Measurements from ENCODE around the gene KCNN4.

The KCNN4 gene

DNA sequence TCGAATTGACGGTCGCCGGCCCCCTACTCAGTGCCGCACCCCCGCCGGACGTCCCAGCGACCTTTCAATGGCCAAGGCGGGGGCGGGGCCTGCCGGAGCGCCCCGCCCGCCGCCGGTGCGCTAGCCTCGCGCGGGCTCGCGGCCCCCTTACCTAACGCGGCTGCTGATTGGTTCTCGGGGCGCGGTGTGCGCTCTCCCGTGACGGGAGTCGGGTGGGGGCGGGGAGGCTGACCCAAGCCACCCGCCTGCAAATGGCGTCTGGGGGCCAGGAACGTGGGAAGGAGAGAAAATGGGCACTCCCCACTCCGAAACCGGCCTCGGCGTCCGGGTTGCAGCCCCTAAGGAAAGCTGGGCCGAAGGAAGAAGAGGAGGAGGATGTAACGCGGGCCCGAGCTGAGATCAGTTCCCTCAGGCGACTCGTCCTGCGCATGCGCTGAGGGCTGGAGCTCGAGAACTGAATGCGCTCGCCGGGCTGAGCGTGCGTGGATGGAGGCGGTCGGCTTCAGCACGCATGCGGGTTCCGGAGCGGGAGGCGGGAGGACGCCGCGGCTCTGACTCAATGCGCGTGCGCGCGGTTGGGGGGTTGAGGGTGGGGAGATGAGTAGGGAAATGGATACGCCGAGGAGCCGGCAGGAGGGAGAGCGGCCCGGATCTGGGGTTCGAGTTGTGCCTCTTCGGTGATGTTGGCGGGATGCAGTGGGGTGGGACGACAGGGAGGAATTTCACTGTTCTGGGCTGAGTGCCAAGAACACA lies 26.1 kb downstream of the KCNN4 start, which contains the start of gene SMG9 (continued):
- TF ChIP-seq, protein P1, sequence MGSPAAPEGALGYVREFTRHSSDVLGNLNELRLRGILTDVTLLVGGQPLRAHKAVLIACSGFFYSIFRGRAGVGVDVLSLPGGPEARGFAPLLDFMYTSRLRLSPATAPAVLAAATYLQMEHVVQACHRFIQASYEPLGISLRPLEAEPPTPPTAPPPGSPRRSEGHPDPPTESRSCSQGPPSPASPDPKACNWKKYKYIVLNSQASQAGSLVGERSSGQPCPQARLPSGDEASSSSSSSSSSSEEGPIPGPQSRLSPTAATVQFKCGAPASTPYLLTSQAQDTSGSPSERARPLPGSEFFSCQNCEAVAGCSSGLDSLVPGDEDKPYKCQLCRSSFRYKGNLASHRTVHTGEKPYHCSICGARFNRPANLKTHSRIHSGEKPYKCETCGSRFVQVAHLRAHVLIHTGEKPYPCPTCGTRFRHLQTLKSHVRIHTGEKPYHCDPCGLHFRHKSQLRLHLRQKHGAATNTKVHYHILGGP (tag by site-specific recombination; IDR thresholded peaks at IDR 0.05): no peak
- TF ChIP-seq ZFP3 (tag by site-specific recombination; IDR thresholded peaks at IDR 0.05; ENCODE audit: low read depth): no peak
- TF ChIP-seq ZNF2 (tag by site-specific recombination; IDR thresholded peaks at IDR 0.05): 0 out of 2 replicates have a peak, but pooled peaks have one; percentile 72
- peak; percentile 96 for TF ChIP-seq SP7 (tag by site-specific recombination; IDR thresholded peaks at IDR 0.05)
- TF ChIP-seq, protein P2, sequence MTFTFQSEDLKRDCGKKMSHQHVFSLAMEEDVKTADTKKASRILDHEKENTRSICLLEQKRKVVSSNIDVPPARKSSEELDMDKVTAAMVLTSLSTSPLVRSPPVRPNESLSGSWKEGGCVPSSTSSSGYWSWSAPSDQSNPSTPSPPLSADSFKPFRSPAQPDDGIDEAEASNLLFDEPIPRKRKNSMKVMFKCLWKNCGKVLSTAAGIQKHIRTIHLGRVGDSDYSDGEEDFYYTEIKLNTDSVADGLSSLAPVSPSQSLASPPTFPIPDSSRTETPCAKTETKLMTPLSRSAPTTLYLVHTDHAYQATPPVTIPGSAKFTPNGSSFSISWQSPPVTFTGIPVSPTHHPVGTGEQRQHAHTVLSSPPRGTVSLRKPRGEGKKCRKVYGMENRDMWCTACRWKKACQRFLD (tag by site-specific recombination; IDR thresholded peaks at IDR 0.05): no peak
- TF ChIP-seq ZNF248 (tag by site-specific recombination; IDR thresholded peaks at IDR 0.05): no peak
- TF ChIP-seq MZF1 (tag by site-specific recombination; IDR thresholded peaks at IDR 0.05; ENCODE audit: borderline replicate concordance): peak; percentile 57
- TF ChIP-seq SETDB1 (IDR thresholded peaks at IDR 0.05; ENCODE audit: insufficient read length, low read length): no peak
- TF ChIP-seq ZNF391 (tag by site-specific recombination; IDR thresholded peaks at IDR 0.05; ENCODE audit: borderline replicate concordance, low read depth): peak; percentile 88; the same call in 1 of the 2 replicates
- no peak for TF ChIP-seq ZNF621 (tag by site-specific recombination; IDR thresholded peaks at IDR 0.05)
- no peak for TF ChIP-seq ZNF214 (tag by site-specific recombination; IDR thresholded peaks at IDR 0.05; ENCODE audit: borderline replicate concordance)
- no peak for TF ChIP-seq ZNF670 (tag by site-specific recombination; IDR thresholded peaks at IDR 0.05; ENCODE audit: low read depth)
- TF ChIP-seq ZNF658 (tag by site-specific recombination; IDR thresholded peaks at IDR 0.05): no peak
- TF ChIP-seq ZNF843 (tag by site-specific recombination; IDR thresholded peaks at IDR 0.05): peak; percentile 83
- TF ChIP-seq ZNF677 (tag by site-specific recombination; IDR thresholded peaks at IDR 0.05): peak; percentile 34; the same call in 1 of the 2 replicates
- peak; percentile 88 for TF ChIP-seq KLF9 (tag by site-specific recombination; IDR thresholded peaks at IDR 0.05; ENCODE audit: low read depth)
- peak; percentile 77 for TF ChIP-seq GLIS1 (tag by site-specific recombination; IDR thresholded peaks at IDR 0.05)
- TF ChIP-seq WT1 (tag by site-specific recombination; IDR thresholded peaks at IDR 0.05): peak; percentile 69
- peak; percentile 95 for TF ChIP-seq ZBTB1 (tag by site-specific recombination; IDR thresholded peaks at IDR 0.05)
- no peak for TF ChIP-seq ZNF701 (tag by site-specific recombination; IDR thresholded peaks at IDR 0.05)
- no peak for TF ChIP-seq ZNF211 (tag by site-specific recombination; IDR thresholded peaks at IDR 0.05; ENCODE audit: low read depth)
- TF ChIP-seq ZBTB20 (tag by site-specific recombination; IDR thresholded peaks at IDR 0.05): peak; percentile 92; the same call in 1 of the 2 replicates
- TF ChIP-seq ZNF24 (tag by site-specific recombination; IDR thresholded peaks at IDR 0.05): peak; percentile 93; the same call in 1 of the 2 replicates
- TF ChIP-seq ZNF544 (tag by site-specific recombination; IDR thresholded peaks at IDR 0.05): no peak
- TF ChIP-seq, protein P3, sequence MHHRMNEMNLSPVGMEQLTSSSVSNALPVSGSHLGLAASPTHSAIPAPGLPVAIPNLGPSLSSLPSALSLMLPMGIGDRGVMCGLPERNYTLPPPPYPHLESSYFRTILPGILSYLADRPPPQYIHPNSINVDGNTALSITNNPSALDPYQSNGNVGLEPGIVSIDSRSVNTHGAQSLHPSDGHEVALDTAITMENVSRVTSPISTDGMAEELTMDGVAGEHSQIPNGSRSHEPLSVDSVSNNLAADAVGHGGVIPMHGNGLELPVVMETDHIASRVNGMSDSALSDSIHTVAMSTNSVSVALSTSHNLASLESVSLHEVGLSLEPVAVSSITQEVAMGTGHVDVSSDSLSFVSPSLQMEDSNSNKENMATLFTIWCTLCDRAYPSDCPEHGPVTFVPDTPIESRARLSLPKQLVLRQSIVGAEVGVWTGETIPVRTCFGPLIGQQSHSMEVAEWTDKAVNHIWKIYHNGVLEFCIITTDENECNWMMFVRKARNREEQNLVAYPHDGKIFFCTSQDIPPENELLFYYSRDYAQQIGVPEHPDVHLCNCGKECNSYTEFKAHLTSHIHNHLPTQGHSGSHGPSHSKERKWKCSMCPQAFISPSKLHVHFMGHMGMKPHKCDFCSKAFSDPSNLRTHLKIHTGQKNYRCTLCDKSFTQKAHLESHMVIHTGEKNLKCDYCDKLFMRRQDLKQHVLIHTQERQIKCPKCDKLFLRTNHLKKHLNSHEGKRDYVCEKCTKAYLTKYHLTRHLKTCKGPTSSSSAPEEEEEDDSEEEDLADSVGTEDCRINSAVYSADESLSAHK (tag by site-specific recombination; IDR thresholded peaks at IDR 0.05): peak; percentile 69
- TF ChIP-seq ZNF433 (tag by site-specific recombination; IDR thresholded peaks at IDR 0.05; ENCODE audit: low read depth): no peak
- TF ChIP-seq ZNF514 (tag by site-specific recombination; IDR thresholded peaks at IDR 0.05): no peak
- TF ChIP-seq GLI2 (tag by site-specific recombination; IDR thresholded peaks at IDR 0.05; ENCODE audit: borderline replicate concordance, low read depth): no peak
- TF ChIP-seq EGR2 (tag by site-specific recombination; IDR thresholded peaks at IDR 0.05; ENCODE audit: low read depth): peak; percentile 89
- TF ChIP-seq, protein P4, sequence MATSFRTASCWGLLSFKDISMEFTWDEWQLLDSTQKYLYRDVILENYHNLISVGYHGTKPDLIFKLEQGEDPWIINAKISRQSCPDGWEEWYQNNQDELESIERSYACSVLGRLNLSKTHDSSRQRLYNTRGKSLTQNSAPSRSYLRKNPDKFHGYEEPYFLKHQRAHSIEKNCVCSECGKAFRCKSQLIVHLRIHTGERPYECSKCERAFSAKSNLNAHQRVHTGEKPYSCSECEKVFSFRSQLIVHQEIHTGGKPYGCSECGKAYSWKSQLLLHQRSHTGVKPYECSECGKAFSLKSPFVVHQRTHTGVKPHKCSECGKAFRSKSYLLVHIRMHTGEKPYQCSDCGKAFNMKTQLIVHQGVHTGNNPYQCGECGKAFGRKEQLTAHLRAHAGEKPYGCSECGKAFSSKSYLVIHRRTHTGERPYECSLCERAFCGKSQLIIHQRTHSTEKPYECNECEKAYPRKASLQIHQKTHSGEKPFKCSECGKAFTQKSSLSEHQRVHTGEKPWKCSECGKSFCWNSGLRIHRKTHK (tag by site-specific recombination; IDR thresholded peaks at IDR 0.05): no peak
- TF ChIP-seq ZNF169 (tag by site-specific recombination; IDR thresholded peaks at IDR 0.05): no peak
- TF ChIP-seq, protein P5, sequence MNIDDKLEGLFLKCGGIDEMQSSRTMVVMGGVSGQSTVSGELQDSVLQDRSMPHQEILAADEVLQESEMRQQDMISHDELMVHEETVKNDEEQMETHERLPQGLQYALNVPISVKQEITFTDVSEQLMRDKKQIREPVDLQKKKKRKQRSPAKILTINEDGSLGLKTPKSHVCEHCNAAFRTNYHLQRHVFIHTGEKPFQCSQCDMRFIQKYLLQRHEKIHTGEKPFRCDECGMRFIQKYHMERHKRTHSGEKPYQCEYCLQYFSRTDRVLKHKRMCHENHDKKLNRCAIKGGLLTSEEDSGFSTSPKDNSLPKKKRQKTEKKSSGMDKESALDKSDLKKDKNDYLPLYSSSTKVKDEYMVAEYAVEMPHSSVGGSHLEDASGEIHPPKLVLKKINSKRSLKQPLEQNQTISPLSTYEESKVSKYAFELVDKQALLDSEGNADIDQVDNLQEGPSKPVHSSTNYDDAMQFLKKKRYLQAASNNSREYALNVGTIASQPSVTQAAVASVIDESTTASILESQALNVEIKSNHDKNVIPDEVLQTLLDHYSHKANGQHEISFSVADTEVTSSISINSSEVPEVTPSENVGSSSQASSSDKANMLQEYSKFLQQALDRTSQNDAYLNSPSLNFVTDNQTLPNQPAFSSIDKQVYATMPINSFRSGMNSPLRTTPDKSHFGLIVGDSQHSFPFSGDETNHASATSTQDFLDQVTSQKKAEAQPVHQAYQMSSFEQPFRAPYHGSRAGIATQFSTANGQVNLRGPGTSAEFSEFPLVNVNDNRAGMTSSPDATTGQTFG (tag by site-specific recombination; IDR thresholded peaks at IDR 0.05; ENCODE audit: borderline replicate concordance): no peak
- no peak for TF ChIP-seq ZNF664 (tag by site-specific recombination; IDR thresholded peaks at IDR 0.05)
